HepG2 (cell line): ENCODE results near the gene INHBC. TPM values are rescaled to one million over a fixed set of nuclear protein-coding genes. Genes with fewer than 3 reads are reported as not detected.

Experiments
- ATAC-seq: fragments of 200-7000 bp; cut with Tn5 transposase; 3 replicates; pipeline ENCODE4 v1.9.1; 2020; ENCODE audit warnings: mild to moderate bottlenecking, moderate library complexity
- Bru-seq: library from RNA; stranded (reverse); fragments of 400-500 nt; gene quantifications from one replicate; lab custom pipeline; 2021; lab: Mats Ljungman, UMichigan
- BruChase-seq, 2 experiments: library from RNA; stranded (reverse); fragments of 400-500 nt; gene quantifications; one replicate each; lab custom pipeline; 2021; lab: Mats Ljungman, UMichigan
- BruUV-seq: library from RNA; stranded (reverse); fragments of 400-500 nt; replicated peaks from 2 replicates; lab custom pipeline; 2021; lab: Mats Ljungman, UMichigan
- CTCF ChIA-PET: fragments of 300-600 bp; formaldehyde crosslinking; extraction: SDS; loops from one replicate; lab custom pipeline; 2021; ENCODE audit warnings: low total read pairs, inconsistent platforms, low intra/inter-chr PET ratio; lab: Yijun Ruan, JAX
- POLR2A ChIA-PET: fragments of 350-600 bp; sonication (Branson Sonifier 250); formaldehyde crosslinking; loops from one replicate; lab custom pipeline; 2020; ENCODE audit warnings: antibody characterized with exemption, inconsistent platforms; lab: Yijun Ruan, JAX
- DNase-seq: peaks from one replicate; pipeline ENCODE4 v3.0.0-alpha.2; 2015; ENCODE audit warnings: low spot score
- FAIRE-seq: peaks from 3 replicates; lab custom pipeline; 2011; peaks lifted over from hg19 to GRCh38; lab: Jason Lieb, UNC
- H2AFZ ChIP-seq: one replicate; pipeline ENCODE4 v1.6.1; 2011; ENCODE audit warnings: low read length, inconsistent platforms
- H3K27ac ChIP-seq: fragments of 300-600 bp; 3 replicates; pipeline ENCODE4 v1.8.0; 2011; ENCODE audit warnings: mixed run types, mild to moderate bottlenecking, mixed read lengths, low read length, inconsistent platforms; ENCODE audit not compliant: insufficient read depth; ENCODE audit errors: extremely low read length
- H3K27me3 ChIP-seq, 2 experiments: fragments of 200-600 bp in 1 of 2; 2 replicates in 1 of 2; 3 replicates in 1 of 2; pipeline versions ENCODE4 v1.6.0 to v1.8.0; 2011; ENCODE audit warnings: low read length in 2 of 2, mild to moderate bottlenecking in 2 of 2, moderate library complexity in 2 of 2, inconsistent platforms in 1 of 2; ENCODE audit not compliant: insufficient read depth in 2 of 2, control insufficient read depth in 1 of 2
- H3K36me3 ChIP-seq, 2 experiments: fragments of 200-600 bp in 1 of 2; replicated peaks in 1 of 2; 2 replicates in 1 of 2; 3 replicates in 1 of 2; pipeline versions ENCODE4 v1.5.1 to v1.8.0; 2011; ENCODE audit warnings: low read length in 2 of 2, inconsistent platforms in 1 of 2; ENCODE audit not compliant: insufficient read depth in 2 of 2, control insufficient read depth in 1 of 2
- H3K4me1 ChIP-seq: 2 replicates; pipeline ENCODE4 v1.5.1; 2012; ENCODE audit warnings: low read length, inconsistent platforms; ENCODE audit not compliant: insufficient read depth
- H3K4me2 ChIP-seq: 2 replicates; pipeline ENCODE4 v1.6.0; 2011; ENCODE audit warnings: low read depth, low read length, inconsistent platforms
- H3K4me3 ChIP-seq, 3 experiments: fragments of 200-600 bp in 1 of 3; sonication (generic), shearing (Covaris generic) in 1 of 3; replicated peaks in 1 of 3; 2 replicates each; pipeline ENCODE4 v1.5.1; 2011 to 2016; ENCODE audit warnings: low read length in 3 of 3, inconsistent platforms in 2 of 3, low read depth in 2 of 3, mild to moderate bottlenecking in 2 of 3, control low read depth in 1 of 3, mixed read lengths in 1 of 3; ENCODE audit not compliant: insufficient read depth in 1 of 3
- H3K79me2 ChIP-seq: one replicate; pipeline ENCODE4 v1.6.1; 2011; ENCODE audit warnings: low read length, inconsistent platforms; ENCODE audit not compliant: insufficient read depth
- H3K9ac ChIP-seq: 2 replicates; pipeline ENCODE4 v1.6.0; 2011; ENCODE audit warnings: mild to moderate bottlenecking, low read depth, low read length, inconsistent platforms; ENCODE audit not compliant: insufficient read depth
- H3K9me3 ChIP-seq: 2 replicates; pipeline ENCODE4 v1.5.1; 2012; ENCODE audit warnings: mild to moderate bottlenecking, low read length
- H4K20me1 ChIP-seq: 2 replicates; pipeline ENCODE4 v1.6.0; 2011; ENCODE audit warnings: inconsistent platforms, mild to moderate bottlenecking, low read length, moderate library complexity; ENCODE audit not compliant: insufficient read depth
- CEBPB ChIP-seq: IDR thresholded peaks from 2 replicates; pipeline ENCODE4 v1.6.1; 2011; ENCODE audit warnings: low read depth, low read length, improper control_type of control experiment, borderline replicate concordance
- HIVEP1 ChIP-seq: sonication (generic); formaldehyde crosslinking; IDR thresholded peaks from 2 replicates; pipeline ENCODE4 v1.4.0; 2020; ENCODE audit warnings: mild to moderate bottlenecking, missing genetic modification reagents
- HNF4G ChIP-seq, 2 experiments: sonication (generic) in 1 of 2; formaldehyde crosslinking in 1 of 2; IDR thresholded peaks; 2 replicates each; pipeline versions ENCODE4 v1.4.0 to v1.6.1; 2011 to 2020; ENCODE audit warnings: borderline replicate concordance in 2 of 2, low read depth in 2 of 2, mild to moderate bottlenecking in 2 of 2, low read length in 1 of 2, missing genetic modification reagents in 1 of 2, moderate library complexity in 1 of 2
- ZFX ChIP-seq: sonication (generic); formaldehyde crosslinking; IDR thresholded peaks from 2 replicates; pipeline ENCODE4 v1.4.0; 2020; ENCODE audit warnings: mild to moderate bottlenecking, low read depth, missing genetic modification reagents, moderate library complexity
- WGBS: methylation state at CpG from one replicate; pipeline ENCODE4 v1.1.6; 2017; ENCODE audit warnings: low lambda C conversion rate; 5-methylcytosine and 5-hydroxymethylcytosine counted together
- in situ Hi-C: cut with HindIII; loops from 2 replicates; pipeline ENCODE4 v1.10.0; 2017; ENCODE audit warnings: low pct_unique_long_range_greater_than_20kb; ENCODE audit not compliant: extremely low pct_ligation_motif_present
- intact Hi-C: fragments of 100-400 bp; cut with micrococcal nuclease; formaldehyde crosslinking; loops from one replicate; pipeline ENCODE4 v1.10.0; 2022; ENCODE audit not compliant: unreplicated experiment
- long read RNA-seq, 2 experiments: library from RNA in 1 of 2; library from polyadenylated mRNA in 1 of 2; stranded (forward) in 1 of 2; unstranded in 1 of 2; transcript quantifications; one replicate each; pipeline ENCODE4 v2.0.0, GENCODE V29; 2019 to 2022
- polyA minus RNA-seq, 3 experiments: library from RNA; depleted of rRNA, polyadenylated mRNA; stranded (reverse); fragments of >200 nt; gene quantifications; 2 replicates each; pipeline ENCODE4 v1.2.3, GENCODE V29; 2011; ENCODE audit warnings: low replicate concordance in 1 of 3
- polyA plus RNA-seq, 8 experiments: library from polyadenylated mRNA; depleted of rRNA in 3 of 8; stranded (reverse) in 7 of 8; unstranded in 1 of 8; fragments of >200 nt; fragmentation: Illumina TruSeq in 4 of 8; extraction: Trizol in 4 of 8; gene quantifications; 2 replicates each; pipeline versions ENCODE4 v1.2.1 to v1.2.3, GENCODE V29; 2011 to 2016; ENCODE audit warnings: low read depth in 4 of 8, missing spikeins in 1 of 8, mixed read lengths in 1 of 8; ENCODE audit not compliant: insufficient read depth in 1 of 8
- total RNA-seq, 5 experiments: library from RNA; depleted of rRNA; stranded (reverse); fragments of >200 nt; fragmentation: Illumina TruSeq; extraction: Trizol; gene quantifications; 2 replicates each; pipeline ENCODE4 v1.2.3, GENCODE V29; 2016; ENCODE audit warnings: low read depth in 1 of 5
- TF ChIP-seq, protein P1 (sequence below): sonication (generic); formaldehyde crosslinking; IDR thresholded peaks from 2 replicates; pipeline ENCODE4 v1.5.1; 2020; ENCODE audit warnings: missing genetic modification reagents, mild to moderate bottlenecking, borderline replicate concordance
- TF ChIP-seq, protein P2 (sequence below): sonication (generic); formaldehyde crosslinking; IDR thresholded peaks from 2 replicates; pipeline ENCODE4 v1.5.0; 2020; ENCODE audit warnings: mild to moderate bottlenecking, missing genetic modification reagents
- TF ChIP-seq, protein P3 (sequence below): sonication (generic); formaldehyde crosslinking; IDR thresholded peaks from 2 replicates; pipeline ENCODE4 v1.4.0; 2020; ENCODE audit warnings: missing genetic modification reagents

INHBC gene, protein sequence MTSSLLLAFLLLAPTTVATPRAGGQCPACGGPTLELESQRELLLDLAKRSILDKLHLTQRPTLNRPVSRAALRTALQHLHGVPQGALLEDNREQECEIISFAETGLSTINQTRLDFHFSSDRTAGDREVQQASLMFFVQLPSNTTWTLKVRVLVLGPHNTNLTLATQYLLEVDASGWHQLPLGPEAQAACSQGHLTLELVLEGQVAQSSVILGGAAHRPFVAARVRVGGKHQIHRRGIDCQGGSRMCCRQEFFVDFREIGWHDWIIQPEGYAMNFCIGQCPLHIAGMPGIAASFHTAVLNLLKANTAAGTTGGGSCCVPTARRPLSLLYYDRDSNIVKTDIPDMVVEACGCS
- total RNA-seq (2016; rRNA removed; fragmentation: Illumina TruSeq; extraction: Trizol) = 1.5 and 1.8 TPM in 2 replicates
- total RNA-seq (2016; cell fraction: cytosol; rRNA removed; fragmentation: Illumina TruSeq; extraction: Trizol; ENCODE audit: low read depth) = 0.20 and 0.35 TPM in 2 replicates
- 1.3 and 1.7 TPM in 2 replicates for total RNA-seq (2016; cell fraction: insoluble cytoplasmic fraction; rRNA removed; fragmentation: Illumina TruSeq; extraction: Trizol)
- 1.1 TPM in 2 replicates for total RNA-seq (2016; cell fraction: membrane; rRNA removed; fragmentation: Illumina TruSeq; extraction: Trizol)
- 2.3 and 2.6 TPM in 2 replicates for total RNA-seq (2016; cell fraction: nucleus; rRNA removed; fragmentation: Illumina TruSeq; extraction: Trizol)
- polyA plus RNA-seq (2011; rRNA removed) = 12.7 and 13.8 TPM in 2 replicates
- 11.4 and 11.9 TPM in 2 replicates for polyA plus RNA-seq (2011; cell fraction: cytosol; rRNA removed)
- polyA plus RNA-seq (2011; cell fraction: nucleus; rRNA removed) = 4.8 and 6.4 TPM in 2 replicates
- polyA plus RNA-seq (2012) = 2.3 and 4.2 TPM in 2 replicates
- 0.35 and 0.46 TPM in 2 replicates for polyA plus RNA-seq (2016; cell fraction: cytosol; fragmentation: Illumina TruSeq; extraction: Trizol; ENCODE audit: low read depth)
- 3.2 and 3.3 TPM in 2 replicates for polyA plus RNA-seq (2016; cell fraction: insoluble cytoplasmic fraction; fragmentation: Illumina TruSeq; extraction: Trizol; ENCODE audit: low read depth)
- 1.3 and 1.4 TPM in 2 replicates for polyA plus RNA-seq (2016; cell fraction: membrane; fragmentation: Illumina TruSeq; extraction: Trizol; ENCODE audit: low read depth)
- polyA plus RNA-seq (2016; cell fraction: nucleus; fragmentation: Illumina TruSeq; extraction: Trizol; ENCODE audit: insufficient read depth, low read depth) = 4.0 and 4.8 TPM in 2 replicates
- polyA minus RNA-seq (2011; rRNA and poly(A)+ RNA removed; ENCODE audit: low replicate concordance) = 0.16 and 20.9 TPM in 2 replicates
- 4.8 and 4.9 TPM in 2 replicates for polyA minus RNA-seq (2011; cell fraction: cytosol; rRNA and poly(A)+ RNA removed)
- polyA minus RNA-seq (2011; cell fraction: nucleus; rRNA and poly(A)+ RNA removed) = 5.0 and 6.3 TPM in 2 replicates
- Bru-seq, nascent RNA = percentile 43 among the genes with signal in this experiment
- BruChase-seq, experiment 1, labeled RNA remaining after a 6-hour chase = percentile 43 among the genes with signal in this experiment
- BruChase-seq, experiment 2, labeled RNA remaining after a 2-hour chase = percentile 45 among the genes with signal in this experiment
- long read RNA-seq, experiment 1, partial matches to known transcripts = 0 of 1 reads
- long read RNA-seq, experiment 1, other reads (novel, unspliced or antisense) = 0 of 1 reads
- long read RNA-seq, experiment 2, transcript INHBC-201 (2 exons, 1,992 nt) = major isoform, 8 of 15 reads
- long read RNA-seq, experiment 2, partial matches to known transcripts = 0 of 15 reads
- long read RNA-seq, experiment 2, other reads (novel, unspliced or antisense) = 7 of 15 reads

DNA sequence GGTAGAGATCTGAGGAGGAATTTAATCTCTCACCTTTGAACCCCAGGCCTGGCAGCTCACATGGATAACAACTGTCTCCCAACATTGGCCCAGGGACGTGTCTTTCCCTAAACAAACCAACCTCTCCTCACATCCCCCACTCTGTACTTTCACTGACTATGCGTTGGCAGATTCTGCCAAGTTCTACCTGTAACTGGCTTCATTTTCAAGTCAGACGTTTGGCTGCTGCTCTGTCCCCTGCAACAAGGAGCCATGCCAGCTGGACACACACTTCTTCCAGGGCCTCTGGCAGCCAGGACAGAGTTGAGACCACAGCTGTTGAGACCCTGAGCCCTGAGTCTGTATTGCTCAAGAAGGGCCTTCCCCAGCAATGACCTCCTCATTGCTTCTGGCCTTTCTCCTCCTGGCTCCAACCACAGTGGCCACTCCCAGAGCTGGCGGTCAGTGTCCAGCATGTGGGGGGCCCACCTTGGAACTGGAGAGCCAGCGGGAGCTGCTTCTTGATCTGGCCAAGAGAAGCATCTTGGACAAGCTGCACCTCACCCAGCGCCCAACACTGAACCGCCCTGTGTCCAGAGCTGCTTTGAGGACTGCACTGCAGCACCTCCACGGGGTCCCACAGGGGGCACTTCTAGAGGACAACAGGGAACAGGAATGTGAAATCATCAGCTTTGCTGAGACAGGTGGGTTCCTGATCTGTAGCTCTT lies at the start of gene INHBC:
Gene INHBC, plus strand, starts transcription at position 268 of the 707 bp plus-strand sequence. Its CDS starts 103 bp downstream, at position 371.
- intact Hi-C loops = loop anchor here (1.0 kb wide), 1 partner anchor 19 kb away; no protein-coding TSS in a partner anchor
- TF ChIP-seq, protein P1, sequence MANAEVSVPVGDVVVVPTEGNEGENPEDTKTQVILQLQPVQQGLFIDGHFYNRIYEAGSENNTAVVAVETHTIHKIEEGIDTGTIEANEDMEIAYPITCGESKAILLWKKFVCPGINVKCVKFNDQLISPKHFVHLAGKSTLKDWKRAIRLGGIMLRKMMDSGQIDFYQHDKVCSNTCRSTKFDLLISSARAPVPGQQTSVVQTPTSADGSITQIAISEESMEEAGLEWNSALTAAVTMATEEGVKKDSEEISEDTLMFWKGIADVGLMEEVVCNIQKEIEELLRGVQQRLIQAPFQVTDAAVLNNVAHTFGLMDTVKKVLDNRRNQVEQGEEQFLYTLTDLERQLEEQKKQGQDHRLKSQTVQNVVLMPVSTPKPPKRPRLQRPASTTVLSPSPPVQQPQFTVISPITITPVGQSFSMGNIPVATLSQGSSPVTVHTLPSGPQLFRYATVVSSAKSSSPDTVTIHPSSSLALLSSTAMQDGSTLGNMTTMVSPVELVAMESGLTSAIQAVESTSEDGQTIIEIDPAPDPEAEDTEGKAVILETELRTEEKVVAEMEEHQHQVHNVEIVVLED = peak; percentile 55; the same call in 1 of the 2 replicates
- TF ChIP-seq, protein P2, sequence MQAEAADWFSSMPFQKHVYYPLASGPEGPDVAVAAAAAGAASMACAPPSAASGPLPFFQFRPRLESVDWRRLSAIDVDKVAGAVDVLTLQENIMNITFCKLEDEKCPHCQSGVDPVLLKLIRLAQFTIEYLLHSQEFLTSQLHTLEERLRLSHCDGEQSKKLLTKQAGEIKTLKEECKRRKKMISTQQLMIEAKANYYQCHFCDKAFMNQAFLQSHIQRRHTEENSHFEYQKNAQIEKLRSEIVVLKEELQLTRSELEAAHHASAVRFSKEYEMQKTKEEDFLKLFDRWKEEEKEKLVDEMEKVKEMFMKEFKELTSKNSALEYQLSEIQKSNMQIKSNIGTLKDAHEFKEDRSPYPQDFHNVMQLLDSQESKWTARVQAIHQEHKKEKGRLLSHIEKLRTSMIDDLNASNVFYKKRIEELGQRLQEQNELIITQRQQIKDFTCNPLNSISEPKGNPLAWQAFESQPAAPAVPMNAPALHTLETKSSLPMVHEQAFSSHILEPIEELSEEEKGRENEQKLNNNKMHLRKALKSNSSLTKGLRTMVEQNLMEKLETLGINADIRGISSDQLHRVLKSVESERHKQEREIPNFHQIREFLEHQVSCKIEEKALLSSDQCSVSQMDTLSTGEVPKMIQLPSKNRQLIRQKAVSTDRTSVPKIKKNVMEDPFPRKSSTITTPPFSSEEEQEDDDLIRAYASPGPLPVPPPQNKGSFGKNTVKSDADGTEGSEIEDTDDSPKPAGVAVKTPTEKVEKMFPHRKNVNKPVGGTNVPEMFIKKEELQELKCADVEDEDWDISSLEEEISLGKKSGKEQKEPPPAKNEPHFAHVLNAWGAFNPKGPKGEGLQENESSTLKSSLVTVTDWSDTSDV (CRISPR knock-in tag) = peak; percentile 62; the same call in 1 of the 2 replicates
- 0 out of 2 replicates have a peak, but pooled peaks have one; percentile 68 for TF ChIP-seq HIVEP1 (CRISPR knock-in tag)
- peak; percentile 80; the same call in 1 of the 2 replicates for TF ChIP-seq CEBPB
- peak; percentile 71 for TF ChIP-seq ZFX
- peak; percentile 76; the same call in 1 of the 2 replicates for TF ChIP-seq HNF4G (IDR thresholded peaks at IDR 0.05; ENCODE audit: borderline replicate concordance, low read depth, low read length)
- TF ChIP-seq HNF4G (CRISPR knock-in tag; IDR thresholded peaks at IDR 0.05; ENCODE audit: borderline replicate concordance, low read depth) = no peak; the same call in 1 of the 2 replicates
- TF ChIP-seq, protein P3, sequence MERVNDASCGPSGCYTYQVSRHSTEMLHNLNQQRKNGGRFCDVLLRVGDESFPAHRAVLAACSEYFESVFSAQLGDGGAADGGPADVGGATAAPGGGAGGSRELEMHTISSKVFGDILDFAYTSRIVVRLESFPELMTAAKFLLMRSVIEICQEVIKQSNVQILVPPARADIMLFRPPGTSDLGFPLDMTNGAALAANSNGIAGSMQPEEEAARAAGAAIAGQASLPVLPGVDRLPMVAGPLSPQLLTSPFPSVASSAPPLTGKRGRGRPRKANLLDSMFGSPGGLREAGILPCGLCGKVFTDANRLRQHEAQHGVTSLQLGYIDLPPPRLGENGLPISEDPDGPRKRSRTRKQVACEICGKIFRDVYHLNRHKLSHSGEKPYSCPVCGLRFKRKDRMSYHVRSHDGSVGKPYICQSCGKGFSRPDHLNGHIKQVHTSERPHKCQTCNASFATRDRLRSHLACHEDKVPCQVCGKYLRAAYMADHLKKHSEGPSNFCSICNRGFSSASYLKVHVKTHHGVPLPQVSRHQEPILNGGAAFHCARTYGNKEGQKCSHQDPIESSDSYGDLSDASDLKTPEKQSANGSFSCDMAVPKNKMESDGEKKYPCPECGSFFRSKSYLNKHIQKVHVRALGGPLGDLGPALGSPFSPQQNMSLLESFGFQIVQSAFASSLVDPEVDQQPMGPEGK (CRISPR knock-in tag) = 0 out of 2 replicates have a peak, but pooled peaks have one; percentile 25

More for the DNA sequence above, at the start of gene INHBC:
- H4K20me1 ChIP-seq = no peaks in the 10 kb centered on the region
- POLR2A ChIA-PET = interaction anchor here (0.6 to 4.6 kb wide), 10 partner anchors 10 to 323 kb away, joined by 3 to 99 read pairs (median 4); partner anchors contain the start of genes GLI1, INHBE and STAT6
- H3K79me2 ChIP-seq = peaks cover 6% of the 10 kb centered on the region
- FAIRE-seq (peak; percentile 72), DNase-seq (peak; percentile 66), ATAC-seq (peak; percentile 76)
- BruUV-seq = no TSS peak
- no peaks in the 10 kb centered on the region for H3K9me3 ChIP-seq
- peak within 1 kb of the TSS; percentile 79 for H3K9ac ChIP-seq
- peaks cover 43% of the 10 kb centered on the region for H3K4me1 ChIP-seq
- peak within 1 kb of the TSS; percentile 91 for H3K27ac ChIP-seq
- H2AFZ ChIP-seq = peak within 1 kb of the TSS; percentile 92
- H3K4me2 ChIP-seq = peak within 1 kb of the TSS; percentile 93
- H3K4me3 ChIP-seq = peak within 1 kb of the TSS; percentile 59 to 75 (median 72)
- CTCF ChIA-PET = no interaction called here
- H3K36me3 ChIP-seq = no peaks in the 10 kb centered on the region
- WGBS = 4% methylated on average over 4 of the region's 8 CpGs
- in situ Hi-C loops = no loop called here
- no peaks in the 10 kb centered on the region; a peak in 1 of 5 replicates for H3K27me3 ChIP-seq
